ENCODE data around the gene SIGLEC8.
A peak's percentile ranks its signal among the peaks of the same experiment; 100 is the strongest.
"Not testable (repeated sequence)": the region's sequence is repeated elsewhere in the genome, so short reads cannot be mapped to it uniquely, and the experiment has no call there.

The SIGLEC8 gene

GRCh38 chr19:51421229-51422052, 36.8 kb downstream of the SIGLEC8 start:
- no peaks in the 10 kb centered on the region for H3K9me3 Mint-ChIP-seq
- ATAC-seq (replicated peaks) (no peak), DNase-seq (no peak)
- H3K4me1 Mint-ChIP-seq (ENCODE audit: low read depth in 2 of 2): peaks cover 6 to 9% of the 10 kb centered on the region in 2 donors
- peaks cover 15% of the 10 kb centered on the region for H3K36me3 Mint-ChIP-seq (ENCODE audit: insufficient read depth)
- H3K4me3 Mint-ChIP-seq: peak overlapping the region in 1 of 2 donors; percentile 8
- peaks cover 20 to 58% of the 10 kb centered on the region in 2 donors for H3K27me3 Mint-ChIP-seq
- peak overlapping the region; percentile 44 to 71 for H3K27ac Mint-ChIP-seq

- H3K9me3 Mint-ChIP-seq; H3K4me3 Mint-ChIP-seq; H3K4me1 Mint-ChIP-seq (ENCODE audit: low read depth in 2 of 2); ATAC-seq (replicated peaks); H3K27ac Mint-ChIP-seq; DNase-seq: not testable (repeated sequence)
- Mint-ChIP-seq H3K36me3 (ENCODE audit: insufficient read depth) (peaks cover 15% of the 10 kb centered on the region), H3K27me3 (peaks cover 20 to 59% of the 10 kb centered on the region in 2 donors)
These were observed 37.7 kb downstream of the SIGLEC8 start for GRCh38 chr19:51420511-51420910.

- Mint-ChIP-seq H3K4me3 (no peak overlapping the region), H3K4me1 (ENCODE audit: low read depth in 2 of 2) (peaks cover 6 to 9% of the 10 kb centered on the region in 2 donors), H3K9me3 (no peaks in the 10 kb centered on the region), H3K36me3 (ENCODE audit: insufficient read depth) (peaks cover 15% of the 10 kb centered on the region), H3K27ac (no peak overlapping the region), H3K27me3 (peaks cover 20 to 59% of the 10 kb centered on the region in 2 donors)
- no peak for ATAC-seq (replicated peaks)
- no peak for DNase-seq
These were observed 39.5 kb downstream of the SIGLEC8 start for GRCh38 chr19:51418707-51419106.

- H3K4me3 Mint-ChIP-seq: no peak overlapping the region
- peaks cover 15% of the 10 kb centered on the region for H3K36me3 Mint-ChIP-seq (ENCODE audit: insufficient read depth)
- no peaks in the 10 kb centered on the region for H3K9me3 Mint-ChIP-seq
- peaks cover 6 to 9% of the 10 kb centered on the region in 2 donors for H3K4me1 Mint-ChIP-seq (ENCODE audit: low read depth in 2 of 2)
- H3K27me3 Mint-ChIP-seq: peaks cover 20 to 52% of the 10 kb centered on the region in 2 donors
- no peak overlapping the region for H3K27ac Mint-ChIP-seq
- no peak for DNase-seq
- ATAC-seq (replicated peaks): peak; percentile 11
These were observed 40.5 kb downstream of the SIGLEC8 start for GRCh38 chr19:51417810-51418157.

- Mint-ChIP-seq H3K4me3 (peak within 1 kb of the TSS in 1 of 2 donors; percentile 50), H3K27me3 (peaks cover 20 to 47% of the 10 kb centered on the region in 2 donors), H3K9me3 (no peaks in the 10 kb centered on the region), H3K27ac (no peak within 1 kb of the TSS), H3K36me3 (ENCODE audit: insufficient read depth) (peaks cover 11% of the 10 kb centered on the region), H3K4me1 (ENCODE audit: low read depth in 2 of 2) (peaks cover 6 to 9% of the 10 kb centered on the region in 2 donors)
- ATAC-seq (replicated peaks) (peak; percentile 66), DNase-seq (no peak)
These were observed 41.0 kb downstream of the SIGLEC8 start, which contains the start of gene SIGLEC10 for GRCh38 chr19:51417107-51417809. TSS of gene SIGLEC10 (minus strand) at chr19:51417642. CDS start at chr19:51417581, 61 bp downstream.

- not testable (repeated sequence) for H3K36me3 Mint-ChIP-seq (ENCODE audit: insufficient read depth); H3K4me1 Mint-ChIP-seq (ENCODE audit: low read depth in 2 of 2); H3K9me3 Mint-ChIP-seq; DNase-seq; H3K4me3 Mint-ChIP-seq; H3K27ac Mint-ChIP-seq; ATAC-seq (replicated peaks)
- peaks cover 15 to 40% of the 10 kb centered on the region in 2 donors for H3K27me3 Mint-ChIP-seq
These were observed 41.8 kb downstream of the SIGLEC8 start for GRCh38 chr19:51416422-51416821.

- DNase-seq (no peak), ATAC-seq (replicated peaks) (no peak)
- Mint-ChIP-seq H3K4me3 (no peak overlapping the region), H3K27me3 (peaks cover 15 to 38% of the 10 kb centered on the region in 2 donors), H3K27ac (no peak overlapping the region), H3K36me3 (ENCODE audit: insufficient read depth) (peaks cover 8% of the 10 kb centered on the region), H3K9me3 (no peaks in the 10 kb centered on the region), H3K4me1 (ENCODE audit: low read depth in 2 of 2) (peaks cover 0 to 2% of the 10 kb centered on the region in 2 donors)
These were observed 43.1 kb downstream of the SIGLEC8 start for GRCh38 chr19:51415187-51415586.

- H3K4me3 Mint-ChIP-seq: no peak overlapping the region
- H3K36me3 Mint-ChIP-seq (ENCODE audit: insufficient read depth): peaks cover 3% of the 10 kb centered on the region
- no peak for DNase-seq
- no peak overlapping the region for H3K27ac Mint-ChIP-seq
- peaks cover 7% of the 10 kb centered on the region in 2 donors for H3K4me1 Mint-ChIP-seq (ENCODE audit: low read depth in 2 of 2)
- no peaks in the 10 kb centered on the region for H3K9me3 Mint-ChIP-seq
- ATAC-seq (replicated peaks): no peak
- peaks cover 0 to 7% of the 10 kb centered on the region in 2 donors for H3K27me3 Mint-ChIP-seq
These were observed 47.1 kb downstream of the SIGLEC8 start for GRCh38 chr19:51410950-51411748.

- ATAC-seq (replicated peaks) (peak; percentile 79), DNase-seq (peak; percentile 32 to 50 (median 36))
- Mint-ChIP-seq H3K9me3 (no peaks in the 10 kb centered on the region), H3K27ac (peak overlapping the region in 1 of 2 donors; percentile 49), H3K4me1 (ENCODE audit: low read depth in 2 of 2) (peaks cover 7% of the 10 kb centered on the region in 2 donors), H3K36me3 (ENCODE audit: insufficient read depth) (peaks cover 3% of the 10 kb centered on the region), H3K27me3 (no peaks in the 10 kb centered on the region), H3K4me3 (no peak overlapping the region)
These were observed 50.6 kb downstream of the SIGLEC8 start for GRCh38 chr19:51407511-51408131.

GRCh38 chr19:51402117-51402516, 56.1 kb downstream of the SIGLEC8 start:
- ATAC-seq (replicated peaks) (no peak), DNase-seq (no peak)
- Mint-ChIP-seq H3K27me3 (no peaks in the 10 kb centered on the region), H3K36me3 (ENCODE audit: insufficient read depth) (no peaks in the 10 kb centered on the region), H3K4me3 (no peak overlapping the region), H3K9me3 (peaks cover 5% of the 10 kb centered on the region in 2 donors), H3K27ac (no peak overlapping the region), H3K4me1 (ENCODE audit: low read depth in 2 of 2) (peaks cover 7% of the 10 kb centered on the region in 2 donors)
